Ectodermal cell (in vitro differentiated cells): Measurements from ENCODE around the gene NRSN1.

ENCODE experiments used
- H3K27ac ChIP-seq: 2 replicates; pipeline ENCODE4 v1.7.0; 2013; ENCODE audit warnings: mild to moderate bottlenecking, low read depth, low read length; ENCODE audit not compliant: insufficient read depth, poor library complexity, severe bottlenecking
- H3K27me3 ChIP-seq: 2 replicates; pipeline ENCODE4 v1.7.0; 2013; ENCODE audit warnings: mild to moderate bottlenecking, low read length; ENCODE audit not compliant: insufficient read depth, control insufficient read depth, poor library complexity, severe bottlenecking
- H3K36me3 ChIP-seq: one replicate; pipeline ENCODE4 v1.7.0; 2013; ENCODE audit warnings: low read length; ENCODE audit not compliant: control insufficient read depth, insufficient read depth
- H3K4me1 ChIP-seq: one replicate; pipeline ENCODE4 v1.7.0; 2013; ENCODE audit warnings: low read length; ENCODE audit not compliant: control insufficient read depth, insufficient read depth
- H3K4me3 ChIP-seq: 2 replicates; pipeline ENCODE4 v1.7.0; 2013; ENCODE audit warnings: low read depth, low read length, control low read depth; ENCODE audit not compliant: insufficient read depth
- H3K9me3 ChIP-seq: 2 replicates; pipeline ENCODE4 v1.7.0; 2013; ENCODE audit warnings: mild to moderate bottlenecking, low read length, moderate library complexity; ENCODE audit not compliant: control insufficient read depth
- WGBS, 2 experiments: methylation state at CpG; one replicate each; pipeline ENCODE4 v1.1.7; 2013; ENCODE audit warnings: missing lambda C conversion rate in 2 of 2; 5-methylcytosine and 5-hydroxymethylcytosine counted together

NRSN1 gene

DNA sequence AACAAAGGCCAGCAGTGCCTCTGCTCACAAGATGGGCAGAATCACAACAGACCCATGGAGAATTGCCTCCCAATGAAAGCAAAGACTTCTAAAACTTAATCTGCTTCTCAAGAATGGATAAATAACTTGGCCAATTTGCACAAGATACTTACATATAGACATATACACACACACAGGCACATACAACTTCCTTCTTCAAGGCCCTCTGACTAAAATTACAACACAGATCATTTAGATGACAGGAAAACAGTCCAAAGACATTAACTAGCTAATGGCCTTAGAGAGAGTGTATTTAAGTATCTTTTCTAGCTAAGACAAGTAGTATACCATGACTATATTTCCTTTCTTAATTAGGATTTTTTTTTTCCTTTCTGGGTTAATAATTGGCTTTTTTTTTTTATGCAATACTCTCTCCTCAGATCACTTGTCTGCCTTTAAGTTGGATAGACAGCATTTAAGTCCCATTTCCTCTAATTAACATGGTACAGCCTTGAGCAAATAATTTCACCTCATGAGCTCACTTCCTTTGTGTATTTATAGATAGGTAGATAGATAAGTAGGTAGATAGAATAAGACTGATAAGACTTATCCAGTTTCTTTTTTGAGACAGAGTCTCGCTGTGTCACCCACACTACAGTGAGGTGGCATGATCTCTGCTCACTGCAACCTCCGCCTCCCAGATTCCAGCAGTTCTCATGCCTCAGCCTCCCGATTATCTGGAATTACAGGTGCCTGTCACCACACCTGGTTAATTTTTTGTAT lies 70.0 kb downstream of the NRSN1 start:
- WGBS, 2 experiments = 89 to 95% methylated on average over 3 of the region's 3 CpGs
- Histone ChIP-seq H3K36me3 (no peaks in the 10 kb centered on the region), H3K9me3 (no peaks in the 10 kb centered on the region), H3K27me3 (no peaks in the 10 kb centered on the region), H3K4me3 (no peak overlapping the region), H3K4me1 (no peaks in the 10 kb centered on the region), H3K27ac (no peak overlapping the region)
